H1 (cell line): ENCODE results near the gene TNFRSF8. TPM values are rescaled to one million over a fixed set of nuclear protein-coding genes. Genes with fewer than 3 reads are reported as not detected.

ENCODE experiments used
- CTCF ChIA-PET: fragments of 300-600 bp; sonication (Branson Sonifier 250); formaldehyde crosslinking; loops from one replicate; lab custom pipeline; 2021; ENCODE audit not compliant: partially characterized antibody; lab: Charles Lee
- POLR2A ChIA-PET: fragments of 300-600 bp; sonication (Branson Sonifier 250); formaldehyde crosslinking; loops from one replicate; lab custom pipeline; 2021; ENCODE audit warnings: inconsistent platforms; ENCODE audit not compliant: partially characterized antibody; lab: Charles Lee
- DNase-seq, 2 experiments: peaks; one replicate each; pipeline versions ENCODE4 v3.0.0 to v3.0.0-alpha.2; 2010 to 2022; ENCODE audit warnings: low spot score in 2 of 2, low read depth in 1 of 2, mixed read lengths in 1 of 2
- FAIRE-seq: peaks from 2 replicates; lab custom pipeline; 2011; peaks lifted over from hg19 to GRCh38; lab: Jason Lieb, UNC
- H2AFZ ChIP-seq: 2 replicates; pipeline ENCODE4 v1.8.1; 2012; ENCODE audit warnings: low read length, inconsistent platforms
- H2AK5ac ChIP-seq: 2 replicates; pipeline ENCODE4 v1.6.1; 2013; ENCODE audit warnings: low read depth, low read length
- H2BK120ac ChIP-seq: replicated peaks from 2 replicates; pipeline ENCODE3; 2013; ENCODE audit warnings: low read depth, low read length, inconsistent platforms
- H2BK12ac ChIP-seq: 2 replicates; pipeline ENCODE4 v1.6.1; 2013; ENCODE audit warnings: low read depth, low read length
- H2BK15ac ChIP-seq: 2 replicates; pipeline ENCODE4 v1.6.1; 2013; ENCODE audit warnings: low read length
- H2BK20ac ChIP-seq: 2 replicates; pipeline ENCODE4 v1.6.1; 2013; ENCODE audit warnings: low read length
- H2BK5ac ChIP-seq: 2 replicates; pipeline ENCODE4 v1.6.1; 2013; ENCODE audit warnings: low read depth, low read length
- H3K14ac ChIP-seq: 2 replicates; pipeline ENCODE4 v1.6.1; 2013; ENCODE audit warnings: inconsistent platforms; ENCODE audit not compliant: insufficient read length
- H3K18ac ChIP-seq: 2 replicates; pipeline ENCODE4 v1.6.1; 2013; ENCODE audit warnings: low read length; ENCODE audit errors: extremely low read depth
- H3K23ac ChIP-seq: 2 replicates; pipeline ENCODE4 v1.6.1; 2013; ENCODE audit warnings: inconsistent platforms; ENCODE audit not compliant: insufficient read length
- H3K23me2 ChIP-seq: 2 replicates; pipeline ENCODE4 v1.6.1; 2013; ENCODE audit warnings: low read depth, low read length
- H3K27ac ChIP-seq: 2 replicates; pipeline ENCODE4 v1.6.1; 2011; ENCODE audit warnings: low read depth, low read length, inconsistent platforms
- H3K27me3 ChIP-seq, 4 experiments: replicated peaks in 1 of 4; 1 replicate in 1 of 4; 2 replicates in 3 of 4; pipeline versions ENCODE4 v1.6.1 to v1.8.1; 2011 to 2013; ENCODE audit warnings: low read length in 3 of 4, mild to moderate bottlenecking in 3 of 4, inconsistent platforms in 2 of 4, mixed read lengths in 2 of 4, moderate library complexity in 1 of 4; ENCODE audit not compliant: control insufficient read depth in 3 of 4, insufficient read depth in 3 of 4; ENCODE audit errors: extremely low read depth in 1 of 4
- H3K36me3 ChIP-seq, 4 experiments: 2 replicates each; pipeline versions ENCODE4 v1.6.1 to v1.8.1; 2011 to 2013; ENCODE audit warnings: mild to moderate bottlenecking in 4 of 4, low read length in 3 of 4, moderate library complexity in 2 of 4, control low read depth in 1 of 4, inconsistent platforms in 1 of 4; ENCODE audit not compliant: insufficient read depth in 4 of 4, control insufficient read depth in 2 of 4
- H3K4ac ChIP-seq: replicated peaks from 2 replicates; pipeline ENCODE3; 2013; ENCODE audit warnings: low read length, low read depth, mixed read lengths, inconsistent platforms; ENCODE audit not compliant: insufficient read length
- H3K4me1 ChIP-seq, 4 experiments: replicated peaks in 1 of 4; 1 replicate in 1 of 4; 2 replicates in 3 of 4; pipeline versions ENCODE4 v1.6.1 to v1.8.1; 2011 to 2013; ENCODE audit warnings: low read length in 3 of 4, inconsistent platforms in 2 of 4, mixed read lengths in 1 of 4; ENCODE audit not compliant: insufficient read depth in 4 of 4, control insufficient read depth in 3 of 4
- H3K4me2 ChIP-seq, 2 experiments: 2 replicates each; pipeline versions ENCODE4 v1.6.1 to v1.8.1; 2011 to 2013; ENCODE audit warnings: low read depth in 2 of 2, low read length in 2 of 2, control low read depth in 1 of 2, inconsistent platforms in 1 of 2, mild to moderate bottlenecking in 1 of 2; ENCODE audit not compliant: insufficient read depth in 1 of 2
- H3K4me3 ChIP-seq, 4 experiments: fragments of 200-600, 300-600 bp in 1 of 4; sonication (generic), shearing (Covaris generic), sonication (Bioruptor Twin) in 1 of 4; 2 replicates each; pipeline versions ENCODE4 v1.5.1 to v1.8.1; 2011 to 2016; ENCODE audit warnings: low read length in 4 of 4, low read depth in 3 of 4, control low read depth in 2 of 4, inconsistent platforms in 2 of 4, mild to moderate bottlenecking in 2 of 4, mixed read lengths in 1 of 4, moderate library complexity in 1 of 4; ENCODE audit not compliant: insufficient read depth in 2 of 4; ENCODE audit errors: extremely low read depth in 1 of 4
- H3K56ac ChIP-seq: replicated peaks from 2 replicates; pipeline ENCODE3; 2013; ENCODE audit warnings: low read depth, mild to moderate bottlenecking, mixed read lengths, low read length, inconsistent platforms; ENCODE audit not compliant: insufficient read length
- H3K79me1 ChIP-seq: 2 replicates; pipeline ENCODE4 v1.6.1; 2013; ENCODE audit warnings: low read depth, low read length, control low read depth
- H3K79me2 ChIP-seq, 2 experiments: 2 replicates each; pipeline versions ENCODE4 v1.6.1 to v1.8.1; 2012 to 2013; ENCODE audit warnings: low read length in 2 of 2, mild to moderate bottlenecking in 2 of 2, inconsistent platforms in 1 of 2; ENCODE audit not compliant: insufficient read depth in 2 of 2, control insufficient read depth in 1 of 2
- H3K9ac ChIP-seq, 4 experiments: replicated peaks in 1 of 4; 1 replicate in 1 of 4; 2 replicates in 3 of 4; pipeline versions ENCODE4 v1.6.1 to v1.8.1; 2011 to 2013; ENCODE audit warnings: low read depth in 3 of 4, low read length in 3 of 4, control low read depth in 2 of 4, mild to moderate bottlenecking in 2 of 4, moderate library complexity in 2 of 4, inconsistent platforms in 1 of 4; ENCODE audit errors: extremely low read depth in 1 of 4
- H3K9me3 ChIP-seq, 2 experiments: 2 replicates each; pipeline versions ENCODE4 v1.6.1 to v1.8.1; 2012 to 2013; ENCODE audit warnings: mild to moderate bottlenecking in 2 of 2, moderate library complexity in 2 of 2, control low read depth in 1 of 2, inconsistent platforms in 1 of 2, low read depth in 1 of 2, low read length in 1 of 2, mixed read lengths in 1 of 2; ENCODE audit not compliant: insufficient read depth in 2 of 2
- H4K20me1 ChIP-seq, 2 experiments: replicated peaks in 1 of 2; 2 replicates each; pipeline versions ENCODE3 to v1.8.1; 2011 to 2013; ENCODE audit warnings: inconsistent platforms in 2 of 2, low read length in 2 of 2, mild to moderate bottlenecking in 1 of 2; ENCODE audit not compliant: insufficient read depth in 2 of 2, control insufficient read depth in 1 of 2
- H4K5ac ChIP-seq: 2 replicates; pipeline ENCODE4 v1.6.1; 2013; ENCODE audit warnings: low read length, low read depth, mixed read lengths, inconsistent platforms; ENCODE audit not compliant: insufficient read length
- H4K8ac ChIP-seq: 2 replicates; pipeline ENCODE4 v1.8.0; 2013; ENCODE audit warnings: mild to moderate bottlenecking, moderate library complexity, low read length, inconsistent platforms; ENCODE audit not compliant: insufficient read depth; ENCODE audit errors: extremely low read depth
- H4K91ac ChIP-seq: replicated peaks from 2 replicates; pipeline ENCODE3; 2013; ENCODE audit warnings: low read length, mixed read lengths, inconsistent platforms; ENCODE audit not compliant: insufficient read length
- ASH2L ChIP-seq: fragments of 200-600, 300-600 bp; sonication (generic); IDR thresholded peaks from one replicate; pipeline ENCODE4 v1.7.1; 2017; ENCODE audit warnings: low read length
- CHD1 ChIP-seq: IDR thresholded peaks from 2 replicates; pipeline ENCODE4 v1.6.1; 2012; ENCODE audit warnings: low read depth, low read length, improper control_type of control experiment
- CREB1 ChIP-seq: IDR thresholded peaks from 2 replicates; pipeline ENCODE4 v1.6.1; 2012; ENCODE audit warnings: inconsistent platforms
- CTBP2 ChIP-seq: IDR thresholded peaks from 2 replicates; pipeline ENCODE4 v1.7.0; 2011; ENCODE audit warnings: borderline replicate concordance, mild to moderate bottlenecking, moderate library complexity, mixed read lengths, low read length; ENCODE audit not compliant: insufficient read depth, insufficient read length
- HDAC2 ChIP-seq, 2 experiments: fragments of 300-600 bp in 1 of 2; sonication (generic) in 1 of 2; IDR thresholded peaks; 2 replicates each; pipeline ENCODE4 v1.6.1; 2011 to 2012; ENCODE audit warnings: low read depth in 2 of 2, low read length in 2 of 2, mild to moderate bottlenecking in 2 of 2, moderate library complexity in 2 of 2, borderline replicate concordance in 1 of 2, inconsistent platforms in 1 of 2
- PHF8 ChIP-seq: fragments of 200-600 bp; sonication (generic); conservative IDR thresholded peaks from 2 replicates; pipeline ENCODE4 v1.7.1; 2012; ENCODE audit warnings: low read depth, mild to moderate bottlenecking, inconsistent platforms, low read length, moderate library complexity
- TBP ChIP-seq: IDR thresholded peaks from 2 replicates; pipeline ENCODE4 v1.6.1; 2011; ENCODE audit warnings: low read depth, low read length, improper control_type of control experiment
- WGBS, 2 experiments: shearing (Covaris generic) in 1 of 2; methylation state at CpG; one replicate each; pipeline versions ENCODE4 v1.1.6 to v1.1.7; 2013 to 2015; ENCODE audit warnings: low lambda C conversion rate in 2 of 2, mixed read lengths in 2 of 2, inconsistent platforms in 1 of 2, low coverage in 1 of 2, missing lambda C conversion rate in 1 of 2; ENCODE audit not compliant: insufficient replicate concordance in 2 of 2, insufficient coverage in 1 of 2, insufficient read length in 1 of 2; ENCODE audit errors: extremely low coverage in 1 of 2, missing lambda C conversion rate in 1 of 2; 5-methylcytosine and 5-hydroxymethylcytosine counted together
- polyA plus RNA-seq, 7 experiments: library from polyadenylated mRNA; depleted of rRNA in 3 of 7; stranded (reverse) in 5 of 7; unstranded in 2 of 7; fragments of >200 nt in 5 of 7; fragments of 200-250 nt in 2 of 7; gene quantifications; 1 replicate in 5 of 7; 2 replicates in 1 of 7; 4 replicates in 1 of 7; pipeline versions ENCODE4 v1.2.1 to v1.2.3, GENCODE V29; 2011 to 2013; ENCODE audit warnings: missing spikeins in 2 of 7, mixed read lengths in 2 of 7
- total RNA-seq: library from RNA; stranded (reverse); fragmentation: NEBNext Ultra II Directional; extraction: Animal tissue kit (Norgen Biotek cat#: 25700); gene quantifications from 2 replicates; pipeline ENCODE4 v1.2.1, GENCODE V29; 2021
- TF ChIP-seq, protein P1 (sequence below): IDR thresholded peaks from 2 replicates; pipeline ENCODE4 v1.6.1; 2012; ENCODE audit warnings: inconsistent platforms

Gene TNFRSF8
- total and polyA plus RNA-seq, 2 of the 8 experiments (the other 6 are each of a cell fraction or from before 2014, with no cell fraction given), result 23.2 to 32.7 TPM

DNA sequence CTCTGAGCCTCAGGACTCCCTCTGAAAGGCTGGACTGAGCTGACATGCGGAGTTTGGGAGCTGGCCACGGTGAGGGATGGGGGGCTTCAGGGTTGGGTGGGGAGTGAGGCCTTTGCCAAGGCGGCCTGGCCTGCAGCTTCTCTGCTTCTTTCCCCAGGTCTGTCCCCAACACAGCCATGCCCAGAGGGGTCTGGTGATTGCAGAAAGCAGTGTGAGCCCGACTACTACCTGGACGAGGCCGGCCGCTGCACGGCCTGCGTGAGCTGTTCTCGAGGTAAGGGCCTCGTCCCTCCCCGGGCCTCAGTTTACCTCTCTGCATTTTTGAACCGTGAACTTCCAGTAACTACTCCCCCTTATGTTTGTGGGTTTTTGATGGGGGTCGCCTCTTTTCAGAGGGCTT lies 48.6 kb downstream of the TNFRSF8 start:
- Histone ChIP-seq H3K9ac (no peak overlapping the region), H3K14ac (no peak overlapping the region), H3K4me1 (no peaks in the 10 kb centered on the region), H4K5ac (no peak overlapping the region), H4K20me1 (peaks cover 1 to 2% of the 10 kb centered on the region in 2 experiments), H3K4ac (no peak overlapping the region), H4K8ac (no peak overlapping the region), H2BK120ac (no peak overlapping the region), H3K27ac (no peak overlapping the region), H2BK20ac (no peak overlapping the region), H3K4me2 (no peak overlapping the region), H3K23me2 (no peaks in the 10 kb centered on the region), H3K36me3 (peaks cover 1 to 17% (median 8%) of the 10 kb centered on the region in 4 experiments; a peak in 5 of 8 replicates), H3K79me2 (no peaks in the 10 kb centered on the region), H2AFZ (no peak overlapping the region), H2AK5ac (no peak overlapping the region), H3K56ac (no peak overlapping the region), H2BK15ac (no peak overlapping the region), H2BK12ac (no peak overlapping the region), H3K18ac (no peak overlapping the region), H3K23ac (no peak overlapping the region), H3K27me3 (no peaks in the 10 kb centered on the region), H3K79me1 (no peaks in the 10 kb centered on the region), H3K9me3 (no peaks in the 10 kb centered on the region), H3K4me3 (no peak overlapping the region), H2BK5ac (no peak overlapping the region), H4K91ac (no peak overlapping the region)
- ChIA-PET CTCF (interaction anchor here (1.0 to 7.3 kb wide), 7 partner anchors 8 to 165 kb away, joined by 3 to 61 read pairs (median 4); no protein-coding TSS in a partner anchor), POLR2A (no interaction called here)
- TF ChIP-seq, protein P1, sequence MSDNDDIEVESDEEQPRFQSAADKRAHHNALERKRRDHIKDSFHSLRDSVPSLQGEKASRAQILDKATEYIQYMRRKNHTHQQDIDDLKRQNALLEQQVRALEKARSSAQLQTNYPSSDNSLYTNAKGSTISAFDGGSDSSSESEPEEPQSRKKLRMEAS, result no peak
- TF ChIP-seq ASH2L (no peak), CTBP2 (no peak), PHF8 (no peak), TBP (no peak), HDAC2 (IDR thresholded peaks at IDR 0.05; ENCODE audit: borderline replicate concordance in 1 of 2, low read depth in 2 of 2, low read length in 2 of 2) (no peak), CHD1 (no peak), CREB1 (no peak)
- FAIRE-seq (no peak), DNase-seq (no peak)
- 94% methylated on average over 14 of the region's 14 CpGs; no CpG with 5 or more reads in 1 of the 2 experiments for WGBS, 2 experiments
